ENCODE measurements around the gene FBXO46. TPM values are rescaled to one million over a fixed set of nuclear protein-coding genes. Genes with fewer than 3 reads are reported as not detected.
A peak's percentile ranks its signal among the peaks of the same experiment; 100 is the strongest.

FBXO46 gene
- total and polyA plus RNA-seq, 10 of the 15 experiments (the other 5 are each of a cell fraction or from before 2014, with no cell fraction given), result 2.5 to 61.5 (median 13.7) TPM

DNA sequence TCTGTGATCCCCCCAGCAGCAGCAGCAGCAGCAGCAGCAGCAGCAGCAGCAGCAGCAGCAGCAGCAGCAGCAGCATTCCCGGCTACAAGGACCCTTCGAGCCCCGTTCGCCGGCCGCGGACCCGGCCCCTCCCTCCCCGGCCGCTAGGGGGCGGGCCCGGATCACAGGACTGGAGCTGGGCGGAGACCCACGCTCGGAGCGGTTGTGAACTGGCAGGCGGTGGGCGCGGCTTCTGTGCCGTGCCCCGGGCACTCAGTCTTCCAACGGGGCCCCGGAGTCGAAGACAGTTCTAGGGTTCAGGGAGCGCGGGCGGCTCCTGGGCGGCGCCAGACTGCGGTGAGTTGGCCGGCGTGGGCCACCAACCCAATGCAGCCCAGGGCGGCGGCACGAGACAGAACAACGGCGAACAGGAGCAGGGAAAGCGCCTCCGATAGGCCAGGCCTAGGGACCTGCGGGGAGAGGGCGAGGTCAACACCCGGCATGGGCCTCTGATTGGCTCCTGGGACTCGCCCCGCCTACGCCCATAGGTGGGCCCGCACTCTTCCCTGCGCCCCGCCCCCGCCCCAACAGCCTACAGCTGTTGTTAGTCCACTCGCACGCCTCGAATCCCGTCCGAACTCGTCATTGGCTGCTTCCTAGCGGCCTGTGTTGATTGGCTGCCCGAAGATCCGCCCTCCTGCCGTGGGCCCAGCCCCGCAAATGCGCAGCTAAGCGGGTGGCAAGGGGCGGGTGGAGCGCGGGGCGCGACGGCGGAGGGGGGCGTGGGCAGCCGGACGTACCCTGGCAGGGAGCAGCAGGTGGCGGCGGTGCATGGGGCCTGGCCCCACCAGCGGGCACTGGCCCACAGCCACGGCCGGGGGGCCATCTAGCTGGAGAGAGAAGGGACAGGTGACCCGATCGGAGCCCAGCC, 39.8 kb upstream of the FBXO46 start (continued):
- TF ChIP-seq, protein P1, sequence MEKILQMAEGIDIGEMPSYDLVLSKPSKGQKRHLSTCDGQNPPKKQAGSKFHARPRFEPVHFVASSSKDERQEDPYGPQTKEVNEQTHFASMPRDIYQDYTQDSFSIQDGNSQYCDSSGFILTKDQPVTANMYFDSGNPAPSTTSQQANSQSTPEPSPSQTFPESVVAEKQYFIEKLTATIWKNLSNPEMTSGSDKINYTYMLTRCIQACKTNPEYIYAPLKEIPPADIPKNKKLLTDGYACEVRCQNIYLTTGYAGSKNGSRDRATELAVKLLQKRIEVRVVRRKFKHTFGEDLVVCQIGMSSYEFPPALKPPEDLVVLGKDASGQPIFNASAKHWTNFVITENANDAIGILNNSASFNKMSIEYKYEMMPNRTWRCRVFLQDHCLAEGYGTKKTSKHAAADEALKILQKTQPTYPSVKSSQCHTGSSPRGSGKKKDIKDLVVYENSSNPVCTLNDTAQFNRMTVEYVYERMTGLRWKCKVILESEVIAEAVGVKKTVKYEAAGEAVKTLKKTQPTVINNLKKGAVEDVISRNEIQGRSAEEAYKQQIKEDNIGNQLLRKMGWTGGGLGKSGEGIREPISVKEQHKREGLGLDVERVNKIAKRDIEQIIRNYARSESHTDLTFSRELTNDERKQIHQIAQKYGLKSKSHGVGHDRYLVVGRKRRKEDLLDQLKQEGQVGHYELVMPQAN (conservative IDR thresholded peaks at IDR 0.05), result no peak; the same call in 1 of the 2 replicates
- TF ChIP-seq ZNF274 (IDR thresholded peaks at IDR 0.05; ENCODE audit: insufficient read depth, insufficient read length) (no peak), SMC3 (IDR thresholded peaks at IDR 0.05; ENCODE audit: borderline replicate concordance, low read length) (peak; percentile 39; the same call in 1 of the 2 replicates), BHLHE40 (IDR thresholded peaks at IDR 0.05; ENCODE audit: borderline replicate concordance in 1 of 2, low read depth in 2 of 2, low read length in 1 of 2) (peak; percentile 78 to 95; a peak in 3 of 4 replicates), NFYB (IDR thresholded peaks at IDR 0.05; ENCODE audit: insufficient read depth, low read depth, low read length) (peak; percentile 95), NFXL1 (IDR thresholded peaks at IDR 0.05; ENCODE audit: borderline replicate concordance) (no peak), NFIC (IDR thresholded peaks at IDR 0.05; ENCODE audit: low read depth, low read length) (no peak), GABPA (IDR thresholded peaks at IDR 0.05; ENCODE audit: low read depth) (no peak), ATF7 (IDR thresholded peaks at IDR 0.05; ENCODE audit: low read depth) (no peak), JUNB (IDR thresholded peaks at IDR 0.05) (no peak), JUND (IDR thresholded peaks at IDR 0.05; ENCODE audit: low read depth, low read length) (no peak), STAT1 (conservative IDR thresholded peaks at IDR 0.05) (no peak), EP300 (IDR thresholded peaks at IDR 0.05; ENCODE audit: borderline replicate concordance in 1 of 2, control insufficient read depth in 1 of 2, low read depth in 2 of 2, low read length in 2 of 2) (no peak), NBN (IDR thresholded peaks at IDR 0.05) (no peak), TARDBP (IDR thresholded peaks at IDR 0.05; ENCODE audit: borderline replicate concordance) (no peak), BACH1 (IDR thresholded peaks at IDR 0.05; ENCODE audit: borderline replicate concordance) (no peak; the same call in 1 of the 2 replicates), SIX5 (IDR thresholded peaks at IDR 0.05; ENCODE audit: low read depth, low read length, severe bottlenecking) (no peak), CREB1 (IDR thresholded peaks at IDR 0.05; ENCODE audit: low read depth) (peak; percentile 70), CHD1 (IDR thresholded peaks at IDR 0.05; ENCODE audit: low read depth, low read length) (no peak), SREBF1 (IDR thresholded peaks at IDR 0.05; ENCODE audit: low read length) (no peak)
- TF ChIP-seq, protein P2, sequence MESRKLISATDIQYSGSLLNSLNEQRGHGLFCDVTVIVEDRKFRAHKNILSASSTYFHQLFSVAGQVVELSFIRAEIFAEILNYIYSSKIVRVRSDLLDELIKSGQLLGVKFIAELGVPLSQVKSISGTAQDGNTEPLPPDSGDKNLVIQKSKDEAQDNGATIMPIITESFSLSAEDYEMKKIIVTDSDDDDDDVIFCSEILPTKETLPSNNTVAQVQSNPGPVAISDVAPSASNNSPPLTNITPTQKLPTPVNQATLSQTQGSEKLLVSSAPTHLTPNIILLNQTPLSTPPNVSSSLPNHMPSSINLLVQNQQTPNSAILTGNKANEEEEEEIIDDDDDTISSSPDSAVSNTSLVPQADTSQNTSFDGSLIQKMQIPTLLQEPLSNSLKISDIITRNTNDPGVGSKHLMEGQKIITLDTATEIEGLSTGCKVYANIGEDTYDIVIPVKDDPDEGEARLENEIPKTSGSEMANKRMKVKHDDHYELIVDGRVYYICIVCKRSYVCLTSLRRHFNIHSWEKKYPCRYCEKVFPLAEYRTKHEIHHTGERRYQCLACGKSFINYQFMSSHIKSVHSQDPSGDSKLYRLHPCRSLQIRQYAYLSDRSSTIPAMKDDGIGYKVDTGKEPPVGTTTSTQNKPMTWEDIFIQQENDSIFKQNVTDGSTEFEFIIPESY (IDR thresholded peaks at IDR 0.05), result no peak
- TF ChIP-seq, protein P3, sequence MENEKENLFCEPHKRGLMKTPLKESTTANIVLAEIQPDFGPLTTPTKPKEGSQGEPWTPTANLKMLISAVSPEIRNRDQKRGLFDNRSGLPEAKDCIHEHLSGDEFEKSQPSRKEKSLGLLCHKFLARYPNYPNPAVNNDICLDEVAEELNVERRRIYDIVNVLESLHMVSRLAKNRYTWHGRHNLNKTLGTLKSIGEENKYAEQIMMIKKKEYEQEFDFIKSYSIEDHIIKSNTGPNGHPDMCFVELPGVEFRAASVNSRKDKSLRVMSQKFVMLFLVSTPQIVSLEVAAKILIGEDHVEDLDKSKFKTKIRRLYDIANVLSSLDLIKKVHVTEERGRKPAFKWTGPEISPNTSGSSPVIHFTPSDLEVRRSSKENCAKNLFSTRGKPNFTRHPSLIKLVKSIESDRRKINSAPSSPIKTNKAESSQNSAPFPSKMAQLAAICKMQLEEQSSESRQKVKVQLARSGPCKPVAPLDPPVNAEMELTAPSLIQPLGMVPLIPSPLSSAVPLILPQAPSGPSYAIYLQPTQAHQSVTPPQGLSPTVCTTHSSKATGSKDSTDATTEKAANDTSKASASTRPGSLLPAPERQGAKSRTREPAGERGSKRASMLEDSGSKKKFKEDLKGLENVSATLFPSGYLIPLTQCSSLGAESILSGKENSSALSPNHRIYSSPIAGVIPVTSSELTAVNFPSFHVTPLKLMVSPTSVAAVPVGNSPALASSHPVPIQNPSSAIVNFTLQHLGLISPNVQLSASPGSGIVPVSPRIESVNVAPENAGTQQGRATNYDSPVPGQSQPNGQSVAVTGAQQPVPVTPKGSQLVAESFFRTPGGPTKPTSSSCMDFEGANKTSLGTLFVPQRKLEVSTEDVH (IDR thresholded peaks at IDR 0.05; ENCODE audit: low read depth, partially characterized antibody), result no peak
- TF ChIP-seq, protein P4, sequence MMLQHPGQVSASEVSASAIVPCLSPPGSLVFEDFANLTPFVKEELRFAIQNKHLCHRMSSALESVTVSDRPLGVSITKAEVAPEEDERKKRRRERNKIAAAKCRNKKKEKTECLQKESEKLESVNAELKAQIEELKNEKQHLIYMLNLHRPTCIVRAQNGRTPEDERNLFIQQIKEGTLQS (IDR thresholded peaks at IDR 0.05; ENCODE audit: borderline replicate concordance, extremely low read depth, low read depth, low read length), result no peak
